NCI-H1436 (cell line): ENCODE results near the gene SHISA5.
"Not testable (repeated sequence)": the region's sequence is repeated elsewhere in the genome, so short reads cannot be mapped to it uniquely, and the experiment has no call there.

Experiments
- DNase-seq: peaks from one replicate; lab custom pipeline; 2025; lab: John Stamatoyannopoulos, UW

SHISA5 gene

GRCh38 chr3:48504051-48504946 is at the start of gene SHISA5:
Gene SHISA5, minus strand, starts transcription at chr3:48504174. Its CDS starts 80 bp downstream, at chr3:48504094.
- no peak for DNase-seq

- DNase-seq: no peak
Observed at GRCh38 chr3:48553361-48553760, 49.4 kb upstream of the SHISA5 start.

GRCh38 chr3:48552111-48552951 is 48.4 kb upstream of the SHISA5 start:
- DNase-seq: no peak

GRCh38 chr3:48551651-48552050 is 47.7 kb upstream of the SHISA5 start:
- not testable (repeated sequence) for DNase-seq

GRCh38 chr3:48548729-48549705 is 45.0 kb upstream of the SHISA5 start:
- DNase-seq: no peak

- no peak for DNase-seq
Observed at GRCh38 chr3:48548126-48548525, 44.2 kb upstream of the SHISA5 start.

- no peak for DNase-seq
Observed at GRCh38 chr3:48546203-48546829, 42.3 kb upstream of the SHISA5 start.

- DNase-seq: no peak
Observed at GRCh38 chr3:48544141-48544540, 40.2 kb upstream of the SHISA5 start.

GRCh38 chr3:48543271-48543866 is 39.4 kb upstream of the SHISA5 start:
- no peak for DNase-seq

- DNase-seq: no peak
Observed at GRCh38 chr3:48538451-48538850, 34.5 kb upstream of the SHISA5 start.

- DNase-seq: no peak
Observed at GRCh38 chr3:48536785-48537184, 32.8 kb upstream of the SHISA5 start.

GRCh38 chr3:48536116-48536515 is 32.1 kb upstream of the SHISA5 start:
- no peak for DNase-seq

- DNase-seq: no peak
Observed at GRCh38 chr3:48535578-48535977, 31.6 kb upstream of the SHISA5 start.

- no peak for DNase-seq
Observed at GRCh38 chr3:48532977-48533337, 29.0 kb upstream of the SHISA5 start.

- no peak for DNase-seq
Observed at GRCh38 chr3:48532271-48532976, 28.4 kb upstream of the SHISA5 start.

- not testable (repeated sequence) for DNase-seq
Observed at GRCh38 chr3:48530701-48531100, 26.7 kb upstream of the SHISA5 start.

- DNase-seq: no peak
Observed at GRCh38 chr3:48528754-48529153, 24.8 kb upstream of the SHISA5 start.

- no peak for DNase-seq
Observed at GRCh38 chr3:48528048-48528447, 24.1 kb upstream of the SHISA5 start.

GRCh38 chr3:48524970-48525369 is 21.0 kb upstream of the SHISA5 start:
- DNase-seq: no peak

- no peak for DNase-seq
Observed at GRCh38 chr3:48521635-48522034, 17.7 kb upstream of the SHISA5 start.
